OCI-LY7 (cell line): Measurements from ENCODE around the gene SYS1. TPM values are rescaled to one million over a fixed set of nuclear protein-coding genes. Genes with fewer than 3 reads are reported as not detected.

Experiments used
- BruUV-seq: library from RNA; stranded (reverse); fragments of 400-500 nt; replicated peaks from 2 replicates; lab custom pipeline; 2021; lab: Mats Ljungman, UMichigan
- CTCF ChIA-PET: fragments of 300-600 bp; sonication (Branson Sonifier 250); formaldehyde crosslinking; loops from one replicate; lab custom pipeline; 2022; ENCODE audit warnings: antibody characterized with exemption; ENCODE audit not compliant: unreplicated experiment; lab: Charles Lee
- POLR2A ChIA-PET: fragments of 300-600 bp; sonication (Branson Sonifier 250); formaldehyde crosslinking; loops from one replicate; lab custom pipeline; 2022; ENCODE audit warnings: antibody characterized with exemption; lab: Charles Lee
- DNase-seq: peaks from one replicate; pipeline ENCODE4 v3.0.0-alpha.2; 2015; ENCODE audit warnings: low spot score
- H2AFZ ChIP-seq: fragments of 200-600 bp; sonication (generic), shearing (Covaris generic); 2 replicates; pipeline ENCODE4 v1.6.1; 2014; ENCODE audit warnings: mild to moderate bottlenecking, antibody characterized with exemption, low read length, moderate library complexity
- H3K27ac ChIP-seq: fragments of 200-600 bp; sonication (generic); 2 replicates; pipeline ENCODE4 v1.5.1; 2014; ENCODE audit warnings: mixed run types, low read depth, mild to moderate bottlenecking, moderate library complexity, low read length, inconsistent platforms; ENCODE audit not compliant: poor library complexity, severe bottlenecking
- H3K36me3 ChIP-seq: fragments of 200-600 bp; sonication (generic); 2 replicates; pipeline ENCODE4 v1.6.1; 2014; ENCODE audit warnings: mild to moderate bottlenecking, antibody characterized with exemption, low read length, moderate library complexity, mixed read lengths; ENCODE audit not compliant: insufficient read depth
- H3K4me1 ChIP-seq: fragments of 200-600 bp; sonication (generic); 2 replicates; pipeline ENCODE4 v1.5.1; 2014; ENCODE audit warnings: mild to moderate bottlenecking, low read length; ENCODE audit not compliant: insufficient read depth, poor library complexity, severe bottlenecking
- H3K4me2 ChIP-seq: fragments of 200-600 bp; sonication (generic); 2 replicates; pipeline ENCODE4 v1.6.1; 2014; ENCODE audit warnings: mild to moderate bottlenecking, low read length
- H3K4me3 ChIP-seq: fragments of 200-600 bp; sonication (generic); 2 replicates; pipeline ENCODE4 v1.5.1; 2014; ENCODE audit warnings: mild to moderate bottlenecking, low read depth, low read length; ENCODE audit not compliant: poor library complexity, severe bottlenecking
- H3K79me2 ChIP-seq: fragments of 200-600 bp; sonication (generic); 2 replicates; pipeline ENCODE4 v1.6.1; 2016; ENCODE audit warnings: low read depth, mild to moderate bottlenecking, low read length, moderate library complexity, mixed read lengths; ENCODE audit not compliant: insufficient read depth
- H3K9me2 ChIP-seq: fragments of 200-600 bp; sonication (generic); 2 replicates; pipeline ENCODE4 v1.6.1; 2016; ENCODE audit warnings: mild to moderate bottlenecking, low read length, mixed read lengths; ENCODE audit not compliant: insufficient read depth
- H3K9me3 ChIP-seq: fragments of 200-600 bp; sonication (generic); 2 replicates; pipeline ENCODE4 v1.6.1; 2014; ENCODE audit warnings: mild to moderate bottlenecking, mixed run types, low read length, mixed read lengths
- H4K20me1 ChIP-seq: fragments of 200-600 bp; sonication (generic); 2 replicates; pipeline ENCODE4 v1.6.1; 2014; ENCODE audit warnings: mild to moderate bottlenecking, antibody characterized with exemption, low read length, moderate library complexity, mixed read lengths; ENCODE audit not compliant: insufficient read depth
- EZH2phosphoT487 ChIP-seq: fragments of 200-600 bp; sonication (generic); IDR thresholded peaks from 2 replicates; pipeline ENCODE4 v1.6.1; 2018; ENCODE audit warnings: low read depth, borderline replicate concordance, mild to moderate bottlenecking, mixed run types, antibody characterized with exemption, low read length, moderate library complexity, mixed read lengths
- intact Hi-C: fragments of 100-400 bp; cut with micrococcal nuclease; formaldehyde crosslinking; loops from one replicate; pipeline ENCODE4 v1.10.0; 2022; ENCODE audit not compliant: unreplicated experiment
- total RNA-seq, 2 experiments: library from RNA; depleted of rRNA in 1 of 2; stranded (reverse); fragments of >200 nt in 1 of 2; shearing (Covaris generic) in 1 of 2; gene quantifications; 2 replicates each; pipeline ENCODE4 v1.2.3, GENCODE V29; 2014 to 2022
- TF ChIP-seq, protein P1 (sequence below): fragments of 200-600 bp; sonication (generic); conservative IDR thresholded peaks from 2 replicates; pipeline ENCODE4 v1.5.1; 2014; ENCODE audit warnings: mild to moderate bottlenecking, antibody characterized with exemption, low read length, moderate library complexity, mixed read lengths

The SYS1 gene
- total RNA-seq, 2 experiments from 2014 or later: 9.6 to 37.6 TPM

DNA sequence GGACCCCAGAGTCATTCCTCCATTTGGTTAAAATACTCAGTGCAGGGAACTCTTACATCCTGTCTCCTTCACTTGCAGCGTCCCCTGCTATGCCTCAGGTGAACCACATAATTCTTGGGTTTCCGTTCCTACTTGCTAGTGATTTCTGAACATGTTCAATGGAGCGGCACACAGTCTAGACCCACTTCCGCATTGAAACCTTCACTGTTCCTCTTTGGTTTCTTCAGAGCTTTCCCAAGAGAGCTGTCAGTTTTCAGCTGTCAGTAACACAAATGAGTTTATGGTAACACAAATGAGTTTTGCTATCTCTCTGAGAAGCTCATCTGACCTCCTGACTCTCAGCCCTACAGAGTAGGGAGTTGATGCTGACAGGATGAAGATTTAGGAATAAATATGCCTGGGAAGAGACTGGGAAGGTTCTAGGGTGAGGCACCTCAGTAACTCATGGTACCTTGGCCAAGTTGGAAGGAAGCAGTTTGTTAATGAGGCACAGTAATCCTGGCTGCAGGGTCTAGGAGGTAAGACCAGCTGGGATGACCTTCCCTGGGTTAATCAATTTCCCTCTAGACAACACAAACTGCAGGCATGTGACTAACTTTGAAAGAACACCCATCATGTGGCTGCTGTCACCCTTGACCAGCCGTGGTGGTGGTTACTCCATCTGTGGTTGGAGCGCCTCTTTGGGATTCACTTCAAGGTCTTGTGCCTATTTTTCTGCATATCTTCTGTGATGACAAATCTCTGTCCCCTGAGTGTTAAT is 5.4 kb downstream of the SYS1 start:
- Histone ChIP-seq H3K4me2 (peak overlapping the region; percentile 87), H3K4me1 (peaks cover 74% of the 10 kb centered on the region), H3K27ac (peak overlapping the region; percentile 83), H2AFZ (no peak overlapping the region), H3K79me2 (peaks cover 8% of the 10 kb centered on the region; the same call in 1 of the 2 replicates), H3K36me3 (peaks cover 35% of the 10 kb centered on the region), H3K4me3 (peak overlapping the region; percentile 50), H4K20me1 (peaks cover 9% of the 10 kb centered on the region; the same call in 1 of the 2 replicates), H3K9me2 (no peaks in the 10 kb centered on the region), H3K9me3 (no peaks in the 10 kb centered on the region)
- intact Hi-C loops: loop anchor here (1.0 to 5.0 kb wide), 4 partner anchors 46 to 604 kb away; partner anchors contain the start of gene ZNF335
- no peak for TF ChIP-seq EZH2phosphoT487
- TF ChIP-seq, protein P1, sequence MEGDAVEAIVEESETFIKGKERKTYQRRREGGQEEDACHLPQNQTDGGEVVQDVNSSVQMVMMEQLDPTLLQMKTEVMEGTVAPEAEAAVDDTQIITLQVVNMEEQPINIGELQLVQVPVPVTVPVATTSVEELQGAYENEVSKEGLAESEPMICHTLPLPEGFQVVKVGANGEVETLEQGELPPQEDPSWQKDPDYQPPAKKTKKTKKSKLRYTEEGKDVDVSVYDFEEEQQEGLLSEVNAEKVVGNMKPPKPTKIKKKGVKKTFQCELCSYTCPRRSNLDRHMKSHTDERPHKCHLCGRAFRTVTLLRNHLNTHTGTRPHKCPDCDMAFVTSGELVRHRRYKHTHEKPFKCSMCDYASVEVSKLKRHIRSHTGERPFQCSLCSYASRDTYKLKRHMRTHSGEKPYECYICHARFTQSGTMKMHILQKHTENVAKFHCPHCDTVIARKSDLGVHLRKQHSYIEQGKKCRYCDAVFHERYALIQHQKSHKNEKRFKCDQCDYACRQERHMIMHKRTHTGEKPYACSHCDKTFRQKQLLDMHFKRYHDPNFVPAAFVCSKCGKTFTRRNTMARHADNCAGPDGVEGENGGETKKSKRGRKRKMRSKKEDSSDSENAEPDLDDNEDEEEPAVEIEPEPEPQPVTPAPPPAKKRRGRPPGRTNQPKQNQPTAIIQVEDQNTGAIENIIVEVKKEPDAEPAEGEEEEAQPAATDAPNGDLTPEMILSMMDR: no peak
- peak; percentile 97 for DNase-seq
- ChIA-PET POLR2A (interaction anchor here (0.6 to 1.6 kb wide), 5 partner anchors 11 to 719 kb away, joined by 3 to 4 read pairs (median 4); no protein-coding TSS in a partner anchor), CTCF (interaction anchor here (1.9 kb wide), 1 partner anchor 69 kb away, joined by 8 read pairs; no protein-coding TSS in a partner anchor)
- no TSS peak for BruUV-seq

- peaks cover 60% of the 10 kb centered on the region for H3K4me1 ChIP-seq
- H2AFZ ChIP-seq: no peak overlapping the region
- DNase-seq: no peak
- H3K4me3 ChIP-seq: no peak overlapping the region
- CTCF ChIA-PET: interaction anchor here (2.1 kb wide), 1 partner anchor 66 kb away, joined by 8 read pairs; no protein-coding TSS in a partner anchor
- H3K79me2 ChIP-seq: no peaks in the 10 kb centered on the region
- intact Hi-C loops: no loop called here
- no peaks in the 10 kb centered on the region for H3K9me2 ChIP-seq
- H3K9me3 ChIP-seq: no peaks in the 10 kb centered on the region
- H3K36me3 ChIP-seq: peaks cover 30% of the 10 kb centered on the region
- no peak overlapping the region for H3K27ac ChIP-seq
- POLR2A ChIA-PET: interaction anchor here (1.3 kb wide), 2 partner anchors 15 to 74 kb away, joined by 3 read pairs; no protein-coding TSS in a partner anchor
- 0 out of 2 replicates have a peak overlapping the region, but pooled peaks have one; percentile 13 for H3K4me2 ChIP-seq
- BruUV-seq: no TSS peak
- H4K20me1 ChIP-seq: peaks cover 5% of the 10 kb centered on the region; the same call in 1 of the 2 replicates
- TF ChIP-seq EZH2phosphoT487: no peak
- TF ChIP-seq, protein P1: no peak
Measured at GRCh38 chr20:45370571-45371160, 7.7 kb downstream of the SYS1 start.
